ENCODE results near the gene KIAA0825.

KIAA0825 gene

GRCh38 chr5:94362857-94363256 is 255.5 kb downstream of the KIAA0825 start:
- Histone ChIP-seq H3K27me3 (replicated peaks; ENCODE audit: control insufficient read depth, insufficient read depth, low read length) (no peaks in the 10 kb centered on the region), H3K36me3 (ENCODE audit: control insufficient read depth, insufficient read depth, low read length) (no peaks in the 10 kb centered on the region), H3K4me3 (replicated peaks; ENCODE audit: low read depth, low read length) (no peak overlapping the region)
- DNase-seq (ENCODE audit: extremely low read depth, insufficient read length) = no peak
- no peak for TF ChIP-seq CTCF (IDR thresholded peaks at IDR 0.05; ENCODE audit: insufficient read depth, low read length, poor library complexity, severe bottlenecking)

- H3K27me3 ChIP-seq (replicated peaks; ENCODE audit: control insufficient read depth, insufficient read depth, low read length) = no peaks in the 10 kb centered on the region
- H3K36me3 ChIP-seq (ENCODE audit: control insufficient read depth, insufficient read depth, low read length) = no peaks in the 10 kb centered on the region
- H3K4me3 ChIP-seq (replicated peaks; ENCODE audit: low read depth, low read length) = no peak overlapping the region
- TF ChIP-seq CTCF (IDR thresholded peaks at IDR 0.05; ENCODE audit: insufficient read depth, low read length, poor library complexity, severe bottlenecking) = no peak
- DNase-seq (ENCODE audit: extremely low read depth, insufficient read length) = no peak
These were observed 256.3 kb downstream of the KIAA0825 start for GRCh38 chr5:94361832-94362796.

- no peak for TF ChIP-seq CTCF (IDR thresholded peaks at IDR 0.05; ENCODE audit: insufficient read depth, low read length, poor library complexity, severe bottlenecking)
- no peaks in the 10 kb centered on the region for H3K27me3 ChIP-seq (replicated peaks; ENCODE audit: control insufficient read depth, insufficient read depth, low read length)
- H3K36me3 ChIP-seq (ENCODE audit: control insufficient read depth, insufficient read depth, low read length) = no peaks in the 10 kb centered on the region
- no peak overlapping the region for H3K4me3 ChIP-seq (replicated peaks; ENCODE audit: low read depth, low read length)
- DNase-seq (ENCODE audit: extremely low read depth, insufficient read length) = no peak
These were observed 257.2 kb downstream of the KIAA0825 start for GRCh38 chr5:94361161-94361560.

- no peak for TF ChIP-seq CTCF (IDR thresholded peaks at IDR 0.05; ENCODE audit: insufficient read depth, low read length, poor library complexity, severe bottlenecking)
- no peak for DNase-seq (ENCODE audit: extremely low read depth, insufficient read length)
- no peak overlapping the region for H3K4me3 ChIP-seq (replicated peaks; ENCODE audit: low read depth, low read length)
These were observed 257.8 kb downstream of the KIAA0825 start for GRCh38 chr5:94360382-94361130.

GRCh38 chr5:94359880-94360279 is 258.5 kb downstream of the KIAA0825 start:
- H3K27me3 ChIP-seq (replicated peaks; ENCODE audit: control insufficient read depth, insufficient read depth, low read length) = no peaks in the 10 kb centered on the region
- H3K4me3 ChIP-seq (replicated peaks; ENCODE audit: low read depth, low read length) = no peak overlapping the region
- no peaks in the 10 kb centered on the region for H3K36me3 ChIP-seq (ENCODE audit: control insufficient read depth, insufficient read depth, low read length)
- TF ChIP-seq CTCF (IDR thresholded peaks at IDR 0.05; ENCODE audit: insufficient read depth, low read length, poor library complexity, severe bottlenecking) = no peak
- DNase-seq (ENCODE audit: extremely low read depth, insufficient read length) = no peak

More at GRCh38 chr5:94360382-94361130, 257.8 kb downstream of the KIAA0825 start:
- H3K27me3 ChIP-seq (replicated peaks; ENCODE audit: control insufficient read depth, insufficient read depth, low read length) = no peaks in the 10 kb centered on the region
- no peaks in the 10 kb centered on the region for H3K36me3 ChIP-seq (ENCODE audit: control insufficient read depth, insufficient read depth, low read length)

All from GM06990 (cell line).